Measurements from ENCODE around the gene LCAT.

The LCAT gene

GRCh38 chr16:67933805-67934204 lies 10.1 kb downstream of the LCAT start:
- Histone ChIP-seq H3K27me3 (replicated peaks; ENCODE audit: control insufficient read depth, insufficient read depth, low read length) (no peaks in the 10 kb centered on the region), H3K36me3 (ENCODE audit: control insufficient read depth, insufficient read depth, low read length) (peaks cover 45% of the 10 kb centered on the region), H3K4me3 (replicated peaks; ENCODE audit: low read depth, low read length) (no peak overlapping the region)
- no peak for TF ChIP-seq CTCF (IDR thresholded peaks at IDR 0.05; ENCODE audit: insufficient read depth, low read length, poor library complexity, severe bottlenecking)
- DNase-seq (ENCODE audit: extremely low read depth, insufficient read length), result no peak

GRCh38 chr16:67932462-67932840 lies 11.5 kb downstream of the LCAT start:
- TF ChIP-seq CTCF (IDR thresholded peaks at IDR 0.05; ENCODE audit: insufficient read depth, low read length, poor library complexity, severe bottlenecking), result no peak
- peaks cover 56% of the 10 kb centered on the region for H3K36me3 ChIP-seq (ENCODE audit: control insufficient read depth, insufficient read depth, low read length)
- no peak for DNase-seq (ENCODE audit: extremely low read depth, insufficient read length)

GRCh38 chr16:67931712-67932461 lies 12.0 kb downstream of the LCAT start, which contains the start of gene CTRL:
TSS of gene CTRL (minus strand) at chr16:67931862. CDS start at chr16:67931852, 10 bp downstream.
- Histone ChIP-seq H3K27me3 (replicated peaks; ENCODE audit: control insufficient read depth, insufficient read depth, low read length) (no peaks in the 10 kb centered on the region), H3K4me3 (replicated peaks; ENCODE audit: low read depth, low read length) (no peak within 1 kb of the TSS), H3K36me3 (ENCODE audit: control insufficient read depth, insufficient read depth, low read length) (peaks cover 60% of the 10 kb centered on the region)
- no peak for TF ChIP-seq CTCF (IDR thresholded peaks at IDR 0.05; ENCODE audit: insufficient read depth, low read length, poor library complexity, severe bottlenecking)
- no peak for DNase-seq (ENCODE audit: extremely low read depth, insufficient read length)

More at GRCh38 chr16:67932462-67932840, 11.5 kb downstream of the LCAT start:
- Histone ChIP-seq H3K4me3 (replicated peaks; ENCODE audit: low read depth, low read length) (no peak overlapping the region), H3K27me3 (replicated peaks; ENCODE audit: control insufficient read depth, insufficient read depth, low read length) (no peaks in the 10 kb centered on the region)

- no peak overlapping the region for H3K4me3 ChIP-seq (replicated peaks; ENCODE audit: low read depth, low read length)
- DNase-seq (ENCODE audit: extremely low read depth, insufficient read length), result no peak
- TF ChIP-seq CTCF (IDR thresholded peaks at IDR 0.05; ENCODE audit: insufficient read depth, low read length, poor library complexity, severe bottlenecking), result no peak
- peaks cover 61% of the 10 kb centered on the region for H3K36me3 ChIP-seq (ENCODE audit: control insufficient read depth, insufficient read depth, low read length)
- H3K27me3 ChIP-seq (replicated peaks; ENCODE audit: control insufficient read depth, insufficient read depth, low read length), result no peaks in the 10 kb centered on the region
These were observed 13.2 kb downstream of the LCAT start for GRCh38 chr16:67930678-67931211.

- H3K36me3 ChIP-seq (ENCODE audit: control insufficient read depth, insufficient read depth, low read length), result peaks cover 59% of the 10 kb centered on the region
- no peak for DNase-seq (ENCODE audit: extremely low read depth, insufficient read length)
- H3K27me3 ChIP-seq (replicated peaks; ENCODE audit: control insufficient read depth, insufficient read depth, low read length), result no peaks in the 10 kb centered on the region
- TF ChIP-seq CTCF (IDR thresholded peaks at IDR 0.05; ENCODE audit: insufficient read depth, low read length, poor library complexity, severe bottlenecking), result no peak
- H3K4me3 ChIP-seq (replicated peaks; ENCODE audit: low read depth, low read length), result no peak overlapping the region
These were observed 13.7 kb downstream of the LCAT start for GRCh38 chr16:67930191-67930590.

All from GM06990 (cell line).